ENCODE data around the gene EXOC4. TPM values are rescaled to one million over a fixed set of nuclear protein-coding genes. Genes with fewer than 3 reads are reported as not detected.

EXOC4 gene
- total and polyA plus RNA-seq, 2 of the 13 experiments (the other 11 are each of a cell fraction or from before 2014, with no cell fraction given), result 22.5 to 39.0 TPM

GRCh38 chr7:133724148-133724547 lies 471.3 kb downstream of the EXOC4 start (continued):
- TF ChIP-seq, protein P1, sequence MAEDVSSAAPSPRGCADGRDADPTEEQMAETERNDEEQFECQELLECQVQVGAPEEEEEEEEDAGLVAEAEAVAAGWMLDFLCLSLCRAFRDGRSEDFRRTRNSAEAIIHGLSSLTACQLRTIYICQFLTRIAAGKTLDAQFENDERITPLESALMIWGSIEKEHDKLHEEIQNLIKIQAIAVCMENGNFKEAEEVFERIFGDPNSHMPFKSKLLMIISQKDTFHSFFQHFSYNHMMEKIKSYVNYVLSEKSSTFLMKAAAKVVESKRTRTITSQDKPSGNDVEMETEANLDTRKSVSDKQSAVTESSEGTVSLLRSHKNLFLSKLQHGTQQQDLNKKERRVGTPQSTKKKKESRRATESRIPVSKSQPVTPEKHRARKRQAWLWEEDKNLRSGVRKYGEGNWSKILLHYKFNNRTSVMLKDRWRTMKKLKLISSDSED (CRISPR knock-in tag; IDR thresholded peaks at IDR 0.05), result no peak
- TF ChIP-seq ZNF224 (CRISPR knock-in tag; IDR thresholded peaks at IDR 0.05), result no peak
- peak; percentile 48 for TF ChIP-seq CEBPG (CRISPR knock-in tag; IDR thresholded peaks at IDR 0.05)
- peak; percentile 29; the same call in 1 of the 2 replicates for TF ChIP-seq SOX5 (CRISPR knock-in tag; IDR thresholded peaks at IDR 0.05; ENCODE audit: borderline replicate concordance)
- TF ChIP-seq, protein P2, sequence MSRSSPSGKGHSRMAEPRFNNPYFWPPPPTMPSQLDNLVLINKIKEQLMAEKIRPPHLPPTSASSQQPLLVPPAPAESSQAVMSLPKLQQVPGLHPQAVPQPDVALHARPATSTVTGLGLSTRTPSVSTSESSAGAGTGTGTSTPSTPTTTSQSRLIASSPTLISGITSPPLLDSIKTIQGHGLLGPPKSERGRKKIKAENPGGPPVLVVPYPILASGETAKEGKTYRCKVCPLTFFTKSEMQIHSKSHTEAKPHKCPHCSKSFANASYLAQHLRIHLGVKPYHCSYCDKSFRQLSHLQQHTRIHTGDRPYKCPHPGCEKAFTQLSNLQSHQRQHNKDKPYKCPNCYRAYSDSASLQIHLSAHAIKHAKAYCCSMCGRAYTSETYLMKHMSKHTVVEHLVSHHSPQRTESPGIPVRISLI (CRISPR knock-in tag; IDR thresholded peaks at IDR 0.05; ENCODE audit: borderline replicate concordance), result no peak
- no peak for TF ChIP-seq ZNF672 (CRISPR knock-in tag; IDR thresholded peaks at IDR 0.05)
- TF ChIP-seq HCFC1 (IDR thresholded peaks at IDR 0.05; ENCODE audit: low read depth, low read length), result no peak
- TF ChIP-seq NCOA5 (CRISPR knock-in tag; IDR thresholded peaks at IDR 0.05), result no peak

GRCh38 chr7:133724694-133725093 lies 471.8 kb downstream of the EXOC4 start:
- WGBS (ENCODE audit: low lambda C conversion rate), result 80% methylated on average over 3 of the region's 3 CpGs
- FAIRE-seq (no peak), DNase-seq (ENCODE audit: low spot score) (no peak), ATAC-seq (no peak)
- H3K27me3 ChIP-seq (ENCODE audit: control insufficient read depth in 1 of 2, insufficient read depth in 2 of 2, low read length in 2 of 2), result no peaks in the 10 kb centered on the region; a peak in 1 of 5 replicates
- ChIA-PET POLR2A (no interaction called here), CTCF (ENCODE audit: low intra/inter-chr PET ratio, low total read pairs) (no interaction called here)
- H3K79me2 ChIP-seq (ENCODE audit: insufficient read depth, low read length), result no peaks in the 10 kb centered on the region
- no peak overlapping the region for H3K9ac ChIP-seq (ENCODE audit: insufficient read depth, low read depth, low read length)
- H3K27ac ChIP-seq (ENCODE audit: extremely low read length, insufficient read depth, low read length), result peak overlapping the region; percentile 52
- H3K9me3 ChIP-seq (ENCODE audit: low read length), result no peaks in the 10 kb centered on the region
- H2AFZ ChIP-seq (ENCODE audit: low read length), result no peak overlapping the region
- H4K20me1 ChIP-seq (ENCODE audit: insufficient read depth, low read length), result no peaks in the 10 kb centered on the region
- BruUV-seq (replicated peaks), result no TSS peak
- H3K4me1 ChIP-seq (ENCODE audit: insufficient read depth, low read length), result peaks cover 52% of the 10 kb centered on the region
- intact Hi-C loops (cut with micrococcal nuclease; ENCODE audit: unreplicated experiment) (no loop called here), in situ Hi-C loops (cut with HindIII; ENCODE audit: extremely low pct_ligation_motif_present, low pct_unique_long_range_greater_than_20kb) (no loop called here)
- 0 out of 5 replicates have a peak, but pooled peaks cover 0 to 2% of the 10 kb centered on the region in 2 experiments for H3K36me3 ChIP-seq (replicated peaks in 1 of 2; ENCODE audit: control insufficient read depth in 1 of 2, insufficient read depth in 2 of 2, low read length in 2 of 2)
- no peak overlapping the region for H3K4me3 ChIP-seq (replicated peaks in 1 of 3; ENCODE audit: insufficient read depth in 1 of 3, low read depth in 2 of 3, low read length in 3 of 3)
- no peak overlapping the region; the same call in 1 of the 2 replicates for H3K4me2 ChIP-seq (ENCODE audit: low read depth, low read length)
- TF ChIP-seq ZBTB43 (CRISPR knock-in tag; conservative IDR thresholded peaks at IDR 0.05) (no peak), ZNF709 (CRISPR knock-in tag; IDR thresholded peaks at IDR 0.05) (no peak), HDAC1 (CRISPR knock-in tag; IDR thresholded peaks at IDR 0.05) (no peak), FOXK1 (CRISPR knock-in tag; IDR thresholded peaks at IDR 0.05; ENCODE audit: borderline replicate concordance, low read depth) (no peak), ZNF329 (CRISPR knock-in tag; IDR thresholded peaks at IDR 0.05; ENCODE audit: low read depth) (no peak), MXI1 (IDR thresholded peaks at IDR 0.05; ENCODE audit: borderline replicate concordance, low read depth, low read length) (no peak), KLF6 (CRISPR knock-in tag; IDR thresholded peaks at IDR 0.05) (no peak), CHCHD3 (CRISPR knock-in tag; IDR thresholded peaks at IDR 0.05) (no peak), ZNF337 (CRISPR knock-in tag; IDR thresholded peaks at IDR 0.05; ENCODE audit: borderline replicate concordance, low read depth) (no peak), PPARG (CRISPR knock-in tag; conservative IDR thresholded peaks at IDR 0.05) (no peak), SAP130 (CRISPR knock-in tag; IDR thresholded peaks at IDR 0.05; ENCODE audit: low read depth) (no peak), PCBP1 (IDR thresholded peaks at IDR 0.05; ENCODE audit: borderline replicate concordance, low read depth, low read length) (no peak), HOMEZ (CRISPR knock-in tag; IDR thresholded peaks at IDR 0.05; ENCODE audit: low read depth) (no peak)

Data from HepG2 (cell line).